GM12801 (cell line): ENCODE measurements around the gene TSFM.

Source experiments
- TF ChIP-seq, protein P1 (sequence below): IDR thresholded peaks from one replicate; pipeline ENCODE4 v1.5.1; 2011; ENCODE audit warnings: control low read depth; ENCODE audit not compliant: insufficient read length; ENCODE audit errors: extremely low read depth

The TSFM gene

DNA sequence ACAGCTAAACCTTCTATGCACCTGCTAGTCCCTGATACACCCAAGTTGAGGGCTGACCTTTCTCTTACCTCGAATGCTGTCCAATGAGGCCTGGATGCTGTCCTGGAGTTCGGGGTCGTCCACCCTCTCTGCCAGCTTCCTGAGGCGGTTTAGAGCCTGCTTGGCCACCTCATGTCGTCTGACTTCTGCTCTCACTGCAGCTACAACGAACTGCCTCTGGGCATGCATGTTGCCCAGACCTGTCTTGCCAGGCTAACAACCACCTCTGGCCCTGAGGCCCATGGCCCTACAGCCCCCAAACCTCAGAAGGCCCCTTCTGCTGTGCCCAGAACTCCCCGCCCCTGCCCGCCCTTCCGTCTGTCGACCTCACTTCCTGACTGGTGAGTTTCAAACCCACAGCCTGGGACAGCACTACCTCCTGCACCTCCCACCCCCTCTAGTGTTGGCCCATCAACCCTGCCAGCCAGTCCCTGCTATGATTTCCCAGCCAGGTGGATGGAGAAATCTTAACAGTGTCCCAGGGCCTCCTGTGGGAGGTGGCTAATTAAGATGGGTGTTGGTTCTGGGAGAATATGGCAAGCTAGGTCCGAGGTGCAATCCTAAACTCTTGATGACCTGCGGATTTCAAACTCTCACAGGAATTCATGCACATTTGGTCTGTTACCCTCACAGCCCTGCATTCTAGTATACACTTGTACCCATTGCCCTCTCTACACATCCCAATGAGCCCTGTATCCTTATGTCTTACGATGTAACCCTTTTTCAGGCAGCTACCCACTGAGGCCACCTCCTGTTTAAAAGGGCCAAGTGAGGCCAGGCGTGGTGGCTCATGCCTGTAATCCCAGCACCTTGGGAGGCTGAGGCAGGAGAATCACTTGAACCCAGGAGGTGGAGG lies 40.5 kb upstream of the TSFM start:
- TF ChIP-seq, protein P1, sequence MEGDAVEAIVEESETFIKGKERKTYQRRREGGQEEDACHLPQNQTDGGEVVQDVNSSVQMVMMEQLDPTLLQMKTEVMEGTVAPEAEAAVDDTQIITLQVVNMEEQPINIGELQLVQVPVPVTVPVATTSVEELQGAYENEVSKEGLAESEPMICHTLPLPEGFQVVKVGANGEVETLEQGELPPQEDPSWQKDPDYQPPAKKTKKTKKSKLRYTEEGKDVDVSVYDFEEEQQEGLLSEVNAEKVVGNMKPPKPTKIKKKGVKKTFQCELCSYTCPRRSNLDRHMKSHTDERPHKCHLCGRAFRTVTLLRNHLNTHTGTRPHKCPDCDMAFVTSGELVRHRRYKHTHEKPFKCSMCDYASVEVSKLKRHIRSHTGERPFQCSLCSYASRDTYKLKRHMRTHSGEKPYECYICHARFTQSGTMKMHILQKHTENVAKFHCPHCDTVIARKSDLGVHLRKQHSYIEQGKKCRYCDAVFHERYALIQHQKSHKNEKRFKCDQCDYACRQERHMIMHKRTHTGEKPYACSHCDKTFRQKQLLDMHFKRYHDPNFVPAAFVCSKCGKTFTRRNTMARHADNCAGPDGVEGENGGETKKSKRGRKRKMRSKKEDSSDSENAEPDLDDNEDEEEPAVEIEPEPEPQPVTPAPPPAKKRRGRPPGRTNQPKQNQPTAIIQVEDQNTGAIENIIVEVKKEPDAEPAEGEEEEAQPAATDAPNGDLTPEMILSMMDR = peak; percentile 8

- TF ChIP-seq, protein P1 = no peak
Measured at GRCh38 chr12:57743769-57744168, 38.8 kb upstream of the TSFM start.

DNA sequence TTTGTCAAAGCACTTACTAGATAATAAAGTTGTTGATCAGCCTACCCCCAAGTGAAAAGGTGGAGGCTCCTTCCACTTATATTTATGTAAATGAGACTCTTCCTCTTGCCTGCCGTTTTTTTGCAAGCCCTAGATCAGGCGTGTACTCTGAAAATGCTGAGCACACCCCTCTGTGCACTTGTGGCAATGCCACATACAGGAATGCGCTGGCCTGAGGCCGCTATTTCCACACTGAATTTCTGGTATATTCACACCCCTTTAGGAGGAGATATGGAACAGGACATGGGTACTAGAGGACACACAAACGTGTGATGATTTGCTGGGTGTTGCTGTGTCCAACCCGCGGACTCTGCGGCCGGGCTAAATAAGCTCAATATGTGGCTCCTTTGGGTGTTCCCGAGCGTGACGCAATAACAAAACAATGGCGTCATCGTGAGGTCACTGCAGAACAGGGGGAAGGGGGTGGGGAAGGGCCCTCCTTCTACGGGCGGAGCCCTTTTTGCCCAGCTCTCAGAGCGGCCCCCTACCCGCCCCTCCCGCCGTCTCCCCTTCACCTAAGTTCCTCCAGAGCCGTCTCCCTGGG lies 38.3 kb upstream of the TSFM start:
- TF ChIP-seq, protein P1 = no peak

GRCh38 chr12:57744777-57745484 lies 37.7 kb upstream of the TSFM start, which contains the start of gene TSPAN31:
Gene TSPAN31 (plus strand): TSS chr12:57745039. CDS start chr12:57745155, 116 bp downstream.
- TF ChIP-seq, protein P1 = no peak

DNA sequence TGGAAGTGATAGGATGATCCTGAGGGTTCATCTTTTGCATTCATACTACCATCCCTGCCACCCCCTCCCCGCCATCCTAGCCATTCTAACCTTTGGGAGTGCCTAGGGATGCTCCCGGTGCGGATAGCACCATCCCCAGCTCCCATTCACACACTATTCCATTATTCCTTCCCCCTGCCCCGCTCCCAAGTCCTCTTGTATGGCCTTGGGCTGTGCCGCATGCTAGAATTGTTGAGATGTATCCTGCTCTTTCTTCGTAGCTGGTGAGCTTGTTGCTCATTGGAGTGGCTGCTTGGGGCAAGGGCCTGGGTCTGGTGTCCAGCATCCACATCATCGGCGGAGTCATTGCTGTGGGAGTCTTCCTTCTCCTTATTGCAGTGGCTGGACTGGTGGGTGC lies 37.1 kb upstream of the TSFM start:
- TF ChIP-seq, protein P1 = no peak

GRCh38 chr12:57746025-57746424 lies 36.6 kb upstream of the TSFM start:
- TF ChIP-seq, protein P1 = no peak

- TF ChIP-seq, protein P1 = no peak
Measured at GRCh38 chr12:57749061-57749460, 33.5 kb upstream of the TSFM start.
